Measurements from ENCODE around the gene TMEM273.

The TMEM273 gene

GRCh38 chr10:49164559-49165188 lies 23.5 kb downstream of the TMEM273 start:
- DNase-seq (ENCODE audit: low read depth) = no peak

GRCh38 chr10:49163741-49164140 lies 24.4 kb downstream of the TMEM273 start:
- no peak for DNase-seq (ENCODE audit: low read depth)

GRCh38 chr10:49162761-49163310 lies 25.4 kb downstream of the TMEM273 start:
- no peak for DNase-seq (ENCODE audit: low read depth)

GRCh38 chr10:49162063-49162462 lies 26.1 kb downstream of the TMEM273 start:
- DNase-seq (ENCODE audit: low read depth) = no peak

DNA sequence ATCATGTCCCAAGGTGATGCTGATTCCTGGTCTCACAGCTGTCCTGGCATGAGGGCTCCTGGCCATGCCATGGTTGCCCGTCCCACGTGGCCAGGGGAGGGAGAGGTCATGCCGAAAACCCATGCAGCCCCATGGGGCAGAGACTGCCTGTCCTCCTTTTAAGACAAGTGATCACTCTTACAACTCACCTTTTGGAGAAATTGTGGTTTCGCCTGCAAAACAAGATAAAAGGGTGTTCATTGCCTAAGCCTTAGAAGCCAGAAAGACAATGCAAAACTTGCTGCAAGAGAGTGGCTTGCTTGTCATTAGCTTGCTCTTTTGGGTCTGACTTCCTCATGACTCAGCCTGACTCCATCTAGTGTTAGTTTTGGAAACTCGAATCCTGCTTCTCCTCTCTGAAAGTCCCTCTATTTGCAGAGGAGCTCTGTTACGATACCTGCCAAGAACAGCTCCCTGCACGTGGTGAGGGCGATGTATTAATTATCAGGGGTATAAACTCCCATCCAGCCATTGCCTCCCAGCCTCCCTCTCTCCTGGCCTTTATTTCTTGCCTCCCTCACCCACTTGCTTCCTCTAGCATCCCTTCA lies 26.7 kb downstream of the TMEM273 start:
- no peak for DNase-seq (ENCODE audit: low read depth)

DNA sequence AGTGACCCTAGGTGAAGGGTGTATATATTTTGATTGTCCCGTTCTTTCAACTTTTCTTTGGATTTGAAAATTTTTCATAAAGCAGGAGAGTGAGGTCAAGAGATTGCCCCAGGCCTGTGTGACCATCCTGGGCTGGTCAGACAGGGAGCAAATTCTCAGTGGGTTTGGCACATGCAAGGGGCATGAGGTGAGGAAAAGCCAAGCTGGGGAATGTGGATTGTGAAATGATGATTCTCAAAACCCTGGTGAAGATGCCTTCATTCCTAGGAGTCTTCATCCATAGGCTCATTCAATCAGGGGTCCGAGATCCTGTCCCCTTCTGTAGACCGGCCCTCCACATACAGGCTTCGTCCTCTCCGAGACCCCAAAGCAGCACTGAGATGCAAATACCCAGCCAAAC lies 27.4 kb downstream of the TMEM273 start:
- no peak for DNase-seq (ENCODE audit: low read depth)

- DNase-seq (ENCODE audit: low read depth) = no peak
These were observed 28.1 kb downstream of the TMEM273 start for GRCh38 chr10:49160110-49160509.

- DNase-seq (ENCODE audit: low read depth) = no peak
These were observed 29.3 kb downstream of the TMEM273 start for GRCh38 chr10:49158915-49159314.

DNA sequence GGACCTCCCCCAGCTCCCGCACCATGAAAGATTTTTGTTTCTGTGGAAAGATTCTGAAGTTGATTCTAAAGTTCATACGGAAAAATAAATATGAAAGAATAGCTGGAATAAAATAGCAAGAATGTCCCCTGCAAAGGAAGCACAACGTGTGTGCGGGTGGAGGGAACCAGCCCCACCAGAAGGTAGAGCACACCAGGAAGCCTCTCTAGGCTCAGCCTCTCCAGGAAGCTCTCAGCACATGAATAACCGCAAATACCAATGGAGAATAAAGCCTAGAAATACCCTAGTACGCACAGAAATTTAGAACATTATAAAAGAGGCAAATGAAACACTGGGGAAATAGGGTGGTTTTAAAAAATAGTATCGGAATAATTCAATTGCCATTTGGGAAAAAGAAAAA lies 29.8 kb downstream of the TMEM273 start:
- no peak for DNase-seq (ENCODE audit: low read depth)

DNA sequence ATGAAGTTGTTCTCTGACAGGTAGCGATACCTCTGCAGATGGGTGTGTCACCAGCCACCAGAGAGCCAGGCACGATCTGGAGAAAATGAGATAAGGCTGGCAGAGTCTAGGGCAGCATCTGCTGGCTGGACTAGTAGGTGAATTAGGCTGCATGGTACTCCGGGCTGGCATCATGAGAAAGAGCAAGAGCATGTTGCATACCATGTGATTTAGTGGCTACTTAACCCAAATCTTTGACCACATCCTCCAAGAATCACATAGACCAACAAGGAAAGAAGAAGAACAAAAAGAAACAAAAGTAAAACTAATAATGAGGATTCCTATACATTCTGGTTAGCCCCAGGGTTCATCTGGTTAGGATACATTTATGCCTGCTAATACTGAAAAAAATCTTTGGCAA lies 31.0 kb downstream of the TMEM273 start:
- DNase-seq (ENCODE audit: low read depth) = no peak

GRCh38 chr10:49154641-49155040 lies 33.5 kb downstream of the TMEM273 start:
- DNase-seq (ENCODE audit: low read depth) = no peak

DNA sequence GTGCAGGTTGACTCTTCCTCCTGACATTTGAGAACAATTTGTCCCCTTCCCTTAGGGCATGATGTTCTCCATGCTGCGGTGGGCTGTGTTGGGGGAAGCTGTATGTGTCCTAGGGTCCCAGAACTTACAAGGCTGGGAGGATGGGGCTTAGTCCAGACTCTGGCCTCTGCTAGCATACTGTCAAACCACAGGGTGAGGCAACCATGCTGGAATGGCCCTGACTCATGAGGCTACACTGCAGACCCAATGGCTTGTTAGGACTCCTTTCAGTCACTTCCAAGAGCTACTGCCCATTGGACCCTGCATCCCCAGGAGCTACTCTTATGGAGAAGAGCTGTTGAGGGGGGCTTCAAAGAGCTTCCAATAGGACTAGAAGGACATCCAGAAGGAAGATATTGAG lies 34.2 kb downstream of the TMEM273 start:
- DNase-seq (ENCODE audit: low read depth) = no peak

GRCh38 chr10:49153115-49153514 lies 35.1 kb downstream of the TMEM273 start:
- DNase-seq (ENCODE audit: low read depth) = no peak

GRCh38 chr10:49152663-49153062 lies 35.5 kb downstream of the TMEM273 start:
- no peak for DNase-seq (ENCODE audit: low read depth)

DNA sequence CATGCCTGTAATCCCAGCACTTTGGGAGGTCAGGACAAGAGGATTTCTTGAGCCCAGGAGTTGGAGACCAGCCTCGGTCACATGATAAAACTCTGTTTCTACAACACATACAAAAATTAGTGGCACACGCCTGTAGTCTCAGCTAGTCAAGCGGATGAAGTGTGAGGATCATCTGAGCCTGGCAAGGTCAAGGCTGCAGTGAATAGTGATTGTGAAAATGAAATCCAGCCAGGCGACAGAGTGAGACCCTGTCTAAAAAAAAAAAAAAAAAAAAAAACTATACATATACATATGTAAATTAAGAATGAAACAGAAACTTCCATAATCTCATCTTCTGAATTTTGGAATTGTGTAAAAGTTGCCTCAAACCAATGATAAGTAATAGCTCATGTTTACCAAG lies 36.2 kb downstream of the TMEM273 start:
- no peak for DNase-seq (ENCODE audit: low read depth)

- no peak for DNase-seq (ENCODE audit: low read depth)
These were observed 36.7 kb downstream of the TMEM273 start for GRCh38 chr10:49151481-49151880.

GRCh38 chr10:49151025-49151445 lies 37.2 kb downstream of the TMEM273 start:
- DNase-seq (ENCODE audit: low read depth) = no peak

- no peak for DNase-seq (ENCODE audit: low read depth)
These were observed 37.8 kb downstream of the TMEM273 start for GRCh38 chr10:49150426-49150825.

DNA sequence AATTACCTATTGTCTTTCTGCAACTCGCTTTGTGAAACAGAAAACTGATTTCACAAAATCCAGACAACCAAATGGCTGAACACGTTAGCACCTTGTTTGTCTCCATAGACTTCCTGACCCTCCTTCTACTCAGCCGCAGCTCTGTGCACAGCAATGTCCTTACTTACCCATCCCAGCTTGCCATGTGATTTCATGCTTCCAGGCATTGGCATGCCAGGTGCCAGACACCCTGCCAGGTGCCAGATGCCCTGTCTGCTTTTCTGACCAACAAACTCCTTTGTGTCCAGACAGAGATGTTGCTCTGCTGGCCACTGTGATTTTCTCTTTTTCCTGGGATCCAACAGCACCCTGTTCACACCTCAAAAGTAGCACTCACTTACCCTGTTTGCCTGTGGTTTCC lies 38.3 kb downstream of the TMEM273 start:
- no peak for DNase-seq (ENCODE audit: low read depth)

DNA sequence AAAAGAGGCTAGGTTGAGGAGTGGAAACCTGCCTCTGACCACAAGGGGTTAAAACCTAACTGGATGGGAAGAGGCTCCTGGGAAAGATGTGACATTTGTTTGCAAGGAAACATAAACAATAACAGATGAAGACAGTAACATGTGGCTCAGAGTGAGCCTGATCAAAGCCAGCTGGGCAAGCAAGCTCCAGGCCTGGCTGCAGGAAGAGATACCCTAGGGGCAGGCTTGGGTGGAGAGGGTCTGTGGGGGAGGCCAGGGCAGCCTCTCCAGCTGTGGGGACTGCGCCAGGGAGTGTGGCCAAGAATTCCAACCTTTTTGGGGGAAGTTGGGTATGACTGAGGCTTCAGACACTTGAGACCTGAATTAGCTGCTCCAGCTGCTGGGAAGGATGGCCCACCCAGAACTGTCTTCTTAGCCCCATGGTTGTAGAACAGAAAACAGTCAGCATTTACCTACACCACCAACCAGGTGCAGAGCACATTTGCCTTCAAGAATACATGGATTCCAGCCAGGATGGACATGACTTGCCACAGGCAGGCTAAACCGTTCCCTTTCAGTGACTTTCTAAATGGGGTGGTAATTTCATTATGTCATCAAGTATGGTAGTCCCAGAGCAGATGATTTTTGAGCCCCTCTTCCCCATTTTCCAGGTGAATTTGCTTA lies 44.0 kb downstream of the TMEM273 start:
- no peak for DNase-seq (ENCODE audit: low read depth)

DNA sequence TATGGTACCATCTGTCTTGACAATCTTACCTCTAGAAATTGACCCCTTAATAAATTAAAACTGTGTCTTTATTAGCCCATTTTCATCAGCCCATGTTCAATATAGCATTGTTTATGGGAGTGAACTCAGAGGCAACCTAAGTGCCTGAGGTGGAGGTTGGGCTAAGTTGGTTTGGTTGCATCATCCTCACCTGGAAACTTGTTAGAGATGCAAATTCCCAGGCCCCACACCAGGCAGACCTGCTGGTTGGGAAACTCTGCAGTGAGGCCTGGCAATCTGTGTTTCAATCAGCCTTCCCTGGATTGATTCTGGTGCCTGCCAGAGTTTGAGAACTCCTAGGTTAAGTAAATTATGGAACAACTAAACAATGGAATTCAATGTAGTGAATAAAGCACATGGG lies 44.9 kb downstream of the TMEM273 start:
- DNase-seq (ENCODE audit: low read depth) = no peak

GRCh38 chr10:49141541-49142332 lies 46.5 kb downstream of the TMEM273 start:
- DNase-seq (ENCODE audit: low read depth) = no peak
